ENCODE data around the gene ADNP2.

ADNP2 gene

DNA sequence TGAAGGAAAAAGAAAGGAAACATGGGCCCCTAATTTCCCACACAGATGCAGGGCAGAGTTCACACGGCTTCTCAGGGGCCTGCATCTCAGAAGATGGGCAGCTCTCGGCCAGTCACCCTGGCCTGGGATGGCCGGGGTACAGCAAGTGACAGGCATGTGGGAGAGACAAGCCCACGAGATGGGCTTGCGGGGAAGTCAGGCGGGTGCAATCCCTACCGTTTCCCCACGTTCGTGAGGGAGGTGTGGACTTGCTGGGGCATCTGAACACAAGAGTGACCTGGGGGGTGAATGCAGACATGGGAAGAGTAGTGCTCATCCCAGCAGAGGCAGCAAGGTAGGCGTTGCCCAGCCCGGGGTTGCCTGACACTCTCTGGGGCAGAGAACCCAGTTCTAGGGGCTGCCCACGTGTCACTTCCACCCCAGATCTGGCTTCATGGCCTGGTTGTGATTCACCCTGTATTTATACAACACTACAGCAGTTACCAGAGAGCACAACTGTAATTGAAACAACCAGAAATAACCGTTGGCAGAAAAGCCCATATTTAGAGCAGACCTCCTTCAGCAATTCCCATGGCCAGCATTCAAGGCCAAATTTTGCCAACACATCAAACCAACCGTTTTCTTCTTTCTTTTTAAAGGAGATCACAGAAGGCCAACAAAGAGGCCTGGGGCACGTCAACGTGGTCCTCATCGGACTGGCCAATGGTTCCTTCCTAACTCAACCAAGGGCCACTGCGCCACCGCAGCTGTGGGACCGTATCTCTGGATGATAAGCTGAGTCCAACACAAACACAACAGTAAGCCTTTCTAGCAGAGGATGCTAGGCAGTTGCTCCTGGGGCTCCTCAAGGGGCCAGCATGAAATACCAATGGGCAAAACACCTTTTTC, 79.8 kb downstream of the ADNP2 start:
- no peak for DNase-seq

GRCh38 chr18:80189531-80189865, 80.4 kb downstream of the ADNP2 start:
- DNase-seq, result no peak

Measured in nucleus accumbens (tissue), 56 donors.